NCI-H226 (cell line): ENCODE measurements around the gene TSKU.

Experiments
- DNase-seq: peaks from one replicate; pipeline ENCODE4 v3.0.0-alpha.2; 2015

TSKU gene

GRCh38 chr11:76753449-76753848, 29.7 kb upstream of the TSKU start:
- no peak for DNase-seq

GRCh38 chr11:76753950-76754349, 29.2 kb upstream of the TSKU start:
- DNase-seq: no peak

DNA sequence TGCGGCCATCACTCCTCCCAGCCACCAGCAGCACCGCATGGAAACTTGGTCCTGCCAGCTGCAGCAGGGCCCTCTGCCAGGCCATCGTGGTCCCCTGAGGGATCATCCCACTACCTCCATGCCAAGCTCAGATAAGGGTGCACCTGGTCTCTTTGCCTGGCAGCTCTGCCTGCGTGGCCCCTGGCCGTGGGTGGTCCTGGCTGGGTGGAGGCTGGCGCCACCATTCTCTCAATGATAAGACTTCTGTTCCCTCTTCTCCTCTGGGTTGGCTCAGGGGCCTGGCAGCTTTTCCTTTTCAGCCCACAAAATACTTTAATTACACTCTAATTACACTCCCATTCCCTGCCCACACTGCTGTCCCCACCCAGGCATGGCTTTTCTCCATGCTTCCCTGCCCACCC, 26.8 kb upstream of the TSKU start:
- no peak for DNase-seq

DNA sequence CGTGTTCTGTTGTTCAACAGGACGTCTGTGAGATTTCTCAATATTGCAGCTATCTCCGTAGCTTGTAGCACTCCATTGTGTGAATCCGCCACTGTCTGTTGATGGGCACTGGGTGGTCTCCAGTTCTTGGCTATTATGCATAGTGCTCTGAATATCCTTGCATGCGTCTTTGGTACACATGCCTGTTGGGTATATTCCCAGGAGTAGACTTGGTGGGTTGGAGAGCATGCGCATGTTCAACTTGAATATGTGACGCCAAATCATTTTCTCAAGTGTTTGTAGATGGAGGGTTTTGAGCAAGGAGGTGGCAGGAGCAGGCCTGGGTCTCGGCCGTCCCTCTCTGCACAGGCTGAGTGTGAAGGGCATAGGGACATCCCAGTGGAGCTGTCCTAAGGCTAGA, 24.8 kb upstream of the TSKU start:
- DNase-seq: no peak

GRCh38 chr11:76759092-76759491, 24.1 kb upstream of the TSKU start:
- no peak for DNase-seq

- no peak for DNase-seq
Measured at GRCh38 chr11:76759517-76759916, 23.6 kb upstream of the TSKU start.

DNA sequence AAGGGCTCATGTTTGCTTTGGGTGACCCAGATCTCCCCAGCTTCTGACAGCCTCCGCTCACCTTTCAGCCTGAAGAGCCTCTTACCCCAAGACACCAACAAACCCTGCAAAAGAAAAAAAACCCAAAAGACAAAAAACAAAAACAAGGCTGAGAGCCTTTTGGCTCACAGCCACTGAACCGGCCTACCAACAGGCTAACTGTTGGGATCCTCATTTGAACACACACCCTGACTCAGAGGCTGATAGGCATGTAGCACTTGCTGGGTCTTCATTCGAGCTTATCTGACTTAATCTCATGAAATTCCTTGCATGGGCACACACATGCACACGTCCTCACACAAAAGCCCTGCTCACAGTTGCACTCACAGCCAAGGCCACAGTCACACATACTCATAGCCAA, 22.9 kb upstream of the TSKU start:
- DNase-seq: no peak

GRCh38 chr11:76761718-76762355, 21.3 kb upstream of the TSKU start:
- DNase-seq: no peak

DNA sequence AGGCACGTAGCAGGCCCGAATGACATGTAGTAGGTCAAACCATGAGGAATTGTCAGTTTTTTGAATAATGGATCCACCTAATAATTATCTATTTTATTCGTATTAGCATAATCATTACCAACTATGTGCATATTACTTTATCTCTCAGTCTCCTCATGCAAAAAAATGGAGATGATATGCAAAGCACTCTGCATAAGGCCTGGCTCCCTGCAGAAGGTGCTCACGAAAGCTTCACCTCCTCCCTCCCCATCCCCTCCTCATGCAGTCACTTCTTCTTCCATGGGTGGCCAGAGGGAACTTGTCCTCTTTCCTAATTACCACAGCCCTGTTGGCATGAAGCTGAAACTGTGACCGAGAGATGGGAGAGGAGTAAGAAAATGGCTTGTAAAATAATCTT, 20.8 kb upstream of the TSKU start:
- DNase-seq: no peak

DNA sequence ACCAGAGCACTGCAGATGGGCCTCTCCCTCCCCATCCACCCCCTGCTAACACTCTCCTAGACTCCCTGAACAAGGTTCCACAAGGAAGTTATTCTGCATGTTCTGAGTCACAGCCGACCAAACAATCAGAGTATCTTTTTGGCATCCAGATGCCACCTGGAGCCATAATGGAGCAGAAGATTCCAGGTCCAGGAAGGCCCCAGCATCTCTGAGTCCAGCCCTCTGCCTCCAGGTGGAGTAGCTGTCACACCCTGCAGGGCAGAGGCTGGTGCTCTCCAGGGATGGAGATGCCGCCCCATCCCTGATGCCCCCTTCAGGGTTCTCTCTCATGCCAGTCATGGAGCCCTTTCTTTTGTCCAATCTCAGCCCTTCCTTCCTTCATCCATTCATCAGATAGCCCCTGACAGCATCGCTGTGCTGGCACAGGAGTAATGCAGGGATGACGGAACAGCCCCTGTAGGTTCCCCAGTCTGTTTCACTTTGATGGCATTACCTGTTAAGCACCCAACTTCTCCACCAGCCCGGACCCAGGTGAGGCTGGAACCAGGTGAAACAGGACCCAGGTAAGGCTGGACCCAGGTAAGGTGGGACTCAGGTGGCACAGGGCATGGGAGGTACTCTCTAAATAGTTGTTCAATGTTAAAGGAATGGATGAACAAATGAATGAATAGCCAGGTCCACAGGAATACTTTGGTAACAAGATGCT, 20.1 kb upstream of the TSKU start:
- DNase-seq: no peak

DNA sequence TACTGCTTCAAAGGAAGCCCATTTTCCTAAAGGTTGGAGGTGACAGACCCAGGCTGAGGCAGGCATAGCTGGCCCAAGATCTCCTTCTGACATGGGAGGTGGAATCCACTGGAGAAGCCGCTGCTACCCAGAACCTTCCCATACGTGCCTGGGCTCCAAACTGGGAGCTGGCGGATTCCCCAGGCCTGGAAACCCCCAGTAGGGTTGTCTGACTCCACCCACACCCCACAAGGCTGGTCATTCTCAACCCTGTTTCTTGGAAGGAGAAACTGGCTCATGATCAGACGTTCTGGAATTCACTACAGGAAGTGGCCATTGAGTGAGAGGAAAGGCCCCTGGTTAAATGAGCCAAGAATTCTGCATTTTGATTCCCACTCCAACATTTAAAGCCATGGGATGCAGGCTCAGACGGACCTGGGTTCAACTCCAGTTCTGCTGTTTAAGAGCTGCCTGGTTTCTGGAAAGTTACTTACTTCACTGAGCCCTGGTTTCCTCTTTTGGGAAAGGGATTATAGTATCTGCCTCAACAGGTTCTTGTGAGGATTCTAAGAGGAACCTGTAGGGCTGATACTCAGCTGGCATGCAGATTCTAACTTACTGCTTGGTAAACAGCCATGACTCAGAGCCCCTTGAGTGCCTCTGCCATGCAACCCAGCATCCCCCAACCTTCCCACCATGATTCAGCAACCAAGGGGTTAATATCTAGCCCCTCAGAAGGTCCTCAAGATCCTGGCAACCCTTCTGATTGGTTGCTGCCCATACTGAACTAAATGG, 19.4 kb upstream of the TSKU start:
- DNase-seq: peak; percentile 89

DNA sequence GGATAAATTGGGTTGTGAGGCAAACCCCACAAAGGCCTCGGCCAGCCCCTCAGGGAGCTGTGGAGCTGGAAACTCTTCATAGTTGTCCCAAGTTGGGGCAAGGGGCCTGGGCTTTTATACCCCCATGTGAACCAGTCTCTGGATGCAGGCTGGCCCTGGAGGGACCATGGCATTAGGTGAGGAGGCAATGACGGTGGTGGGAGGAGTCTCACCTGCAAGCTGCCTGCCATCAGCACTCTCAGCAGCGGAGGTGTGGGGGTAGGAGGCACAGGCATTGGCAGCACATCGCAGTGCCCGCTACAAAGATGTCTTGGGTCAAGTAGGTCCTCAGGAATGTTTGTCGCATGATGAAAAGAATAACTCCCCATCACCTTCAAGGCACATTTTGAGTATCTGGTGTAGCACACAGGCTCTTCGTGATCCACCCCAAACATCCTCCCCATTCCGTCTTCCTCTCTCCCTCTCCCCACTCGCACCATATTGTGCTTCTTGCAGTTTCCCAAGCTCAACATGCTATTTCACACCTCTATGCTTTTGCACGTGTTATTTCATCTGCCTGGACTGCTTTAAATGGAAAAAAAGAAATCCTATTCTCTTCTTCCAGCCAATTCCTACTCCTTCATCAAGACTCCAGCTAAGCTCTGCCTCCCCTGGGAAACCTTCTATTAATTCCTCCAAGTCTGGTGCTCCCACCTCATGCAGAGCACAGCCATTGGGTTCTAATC, 18.1 kb upstream of the TSKU start:
- DNase-seq: no peak

DNA sequence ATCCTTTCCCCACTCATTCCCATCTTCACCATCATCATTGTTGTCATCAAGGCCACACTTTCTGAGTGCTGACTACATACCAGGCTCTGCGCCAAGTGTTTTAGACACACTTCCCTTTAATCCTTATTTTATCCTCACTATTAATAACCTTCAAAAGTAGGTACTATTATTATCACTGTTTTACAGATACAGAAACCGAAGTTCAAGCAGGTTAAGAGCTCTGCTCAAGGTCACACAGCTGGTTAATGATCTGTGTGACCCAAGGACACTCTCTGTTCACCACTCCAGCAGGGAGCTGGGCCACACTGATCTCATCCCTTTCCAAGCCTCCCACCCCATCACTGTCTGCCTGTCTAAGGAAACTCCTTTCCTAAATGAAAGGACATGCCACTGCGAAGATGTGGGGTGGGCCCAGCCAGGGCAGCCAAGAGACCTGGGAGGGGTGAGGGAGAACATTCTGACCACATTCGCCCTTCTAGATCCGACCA, 17.2 kb upstream of the TSKU start:
- DNase-seq: no peak

GRCh38 chr11:76766521-76766920, 16.6 kb upstream of the TSKU start:
- no peak for DNase-seq

DNA sequence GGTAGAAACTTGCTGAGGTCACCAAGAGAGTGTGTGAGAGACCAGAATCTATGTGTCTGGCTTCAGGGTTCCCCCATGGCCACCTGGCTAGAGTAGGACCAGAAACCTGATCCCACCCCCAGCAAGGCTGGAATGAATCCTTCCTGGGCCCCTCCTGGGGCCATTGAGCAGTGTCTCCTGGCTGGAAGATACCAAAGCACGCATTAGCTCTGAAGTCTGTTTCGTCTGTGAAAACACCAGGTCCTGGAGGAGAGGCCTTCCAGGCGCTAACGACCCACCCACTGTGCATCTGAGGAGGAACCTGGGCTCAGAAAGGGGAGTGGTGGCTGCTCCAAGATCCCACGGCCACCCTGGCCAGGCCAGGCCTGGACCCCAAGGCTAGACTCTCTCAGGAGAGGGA, 15.5 kb upstream of the TSKU start:
- DNase-seq: no peak

DNA sequence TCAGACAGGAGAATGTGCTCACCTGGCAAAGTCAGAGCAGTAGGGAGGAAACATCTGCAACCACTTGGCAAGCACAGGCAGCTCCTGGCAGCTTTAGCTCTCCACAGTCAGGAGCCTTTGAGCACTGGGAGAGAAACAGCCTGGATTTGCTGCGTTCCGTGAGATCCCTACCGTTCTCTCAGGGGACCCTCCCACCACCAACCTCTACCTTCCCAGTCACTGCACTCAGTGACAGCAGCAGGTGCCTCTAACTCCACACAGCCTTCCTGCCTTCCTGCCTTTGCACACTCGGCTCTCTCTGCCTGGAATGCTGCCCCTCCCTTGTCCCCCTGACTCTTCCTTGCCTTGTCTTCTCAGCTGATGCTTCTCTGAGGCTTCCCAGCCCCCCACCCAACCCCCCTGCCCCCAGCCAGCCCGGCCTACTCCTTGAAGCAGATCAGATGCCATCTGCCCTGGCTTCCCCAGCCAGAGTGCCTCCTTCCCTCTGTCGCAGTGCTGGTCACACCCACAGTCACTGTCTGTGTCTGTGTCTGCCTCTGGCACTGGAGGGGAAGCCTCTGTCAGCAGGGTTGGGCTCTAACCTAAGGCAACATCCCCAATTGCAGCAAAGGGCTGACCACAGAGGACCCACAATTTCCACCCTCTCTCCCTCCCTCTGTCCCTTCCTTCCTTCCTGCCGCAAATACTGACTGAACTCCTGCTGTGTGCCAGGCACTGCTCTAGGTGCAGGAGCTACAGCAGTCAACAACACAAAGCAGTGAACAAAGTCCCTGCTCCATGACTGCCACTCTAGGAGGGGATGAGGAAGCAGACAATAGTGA, 14.9 kb upstream of the TSKU start:
- DNase-seq: no peak

GRCh38 chr11:76768909-76769560, 14.1 kb upstream of the TSKU start:
- peak; percentile 50 for DNase-seq

GRCh38 chr11:76769645-76770586, 13.2 kb upstream of the TSKU start:
- DNase-seq: peak; percentile 77

DNA sequence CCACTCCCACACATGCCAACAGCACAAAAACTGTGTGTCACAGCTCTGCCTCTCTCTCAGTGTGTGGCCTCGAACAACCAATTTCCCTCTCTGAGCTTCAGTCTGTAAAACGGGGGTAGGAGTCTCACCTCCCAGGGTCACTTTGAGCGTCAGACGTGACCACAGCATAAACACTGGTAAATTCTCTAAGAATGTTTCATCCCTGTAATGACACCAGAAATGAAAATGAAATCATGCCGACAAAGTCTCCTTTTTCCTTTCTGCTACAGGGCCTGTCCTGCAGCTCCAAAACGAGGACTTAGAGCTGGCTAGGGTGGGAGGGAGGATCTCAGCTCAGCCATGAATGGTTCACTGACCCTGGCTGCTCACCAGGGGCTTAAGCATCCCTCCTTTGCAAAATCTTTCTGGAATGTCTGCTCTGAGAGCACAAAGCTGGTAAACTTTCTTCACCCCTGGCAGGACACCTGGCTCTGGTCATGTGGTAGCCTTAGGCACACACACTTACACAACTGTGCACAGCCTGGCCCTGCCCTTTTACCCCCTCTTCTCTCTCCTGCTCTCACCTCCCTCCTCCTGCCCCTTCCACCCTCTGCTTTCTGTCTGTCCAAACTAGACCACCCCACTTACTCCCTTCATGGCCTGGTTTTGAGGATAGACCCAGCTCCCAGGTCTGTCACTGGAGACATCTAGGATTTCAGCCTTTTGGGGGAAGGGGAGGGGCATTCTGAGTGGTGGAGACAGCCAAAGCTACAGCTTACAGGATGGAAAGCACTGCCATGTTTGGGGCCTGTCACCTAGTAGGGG, 12.3 kb upstream of the TSKU start:
- peak; percentile 87 for DNase-seq
